Hippocampal formation (tissue), 2 donors: ENCODE measurements around the gene KIDINS220.

Experiments used
- DNase-seq, 2 donors: peaks; one replicate each; lab custom pipeline; 2025; lab: John Stamatoyannopoulos, UW

Gene KIDINS220

DNA sequence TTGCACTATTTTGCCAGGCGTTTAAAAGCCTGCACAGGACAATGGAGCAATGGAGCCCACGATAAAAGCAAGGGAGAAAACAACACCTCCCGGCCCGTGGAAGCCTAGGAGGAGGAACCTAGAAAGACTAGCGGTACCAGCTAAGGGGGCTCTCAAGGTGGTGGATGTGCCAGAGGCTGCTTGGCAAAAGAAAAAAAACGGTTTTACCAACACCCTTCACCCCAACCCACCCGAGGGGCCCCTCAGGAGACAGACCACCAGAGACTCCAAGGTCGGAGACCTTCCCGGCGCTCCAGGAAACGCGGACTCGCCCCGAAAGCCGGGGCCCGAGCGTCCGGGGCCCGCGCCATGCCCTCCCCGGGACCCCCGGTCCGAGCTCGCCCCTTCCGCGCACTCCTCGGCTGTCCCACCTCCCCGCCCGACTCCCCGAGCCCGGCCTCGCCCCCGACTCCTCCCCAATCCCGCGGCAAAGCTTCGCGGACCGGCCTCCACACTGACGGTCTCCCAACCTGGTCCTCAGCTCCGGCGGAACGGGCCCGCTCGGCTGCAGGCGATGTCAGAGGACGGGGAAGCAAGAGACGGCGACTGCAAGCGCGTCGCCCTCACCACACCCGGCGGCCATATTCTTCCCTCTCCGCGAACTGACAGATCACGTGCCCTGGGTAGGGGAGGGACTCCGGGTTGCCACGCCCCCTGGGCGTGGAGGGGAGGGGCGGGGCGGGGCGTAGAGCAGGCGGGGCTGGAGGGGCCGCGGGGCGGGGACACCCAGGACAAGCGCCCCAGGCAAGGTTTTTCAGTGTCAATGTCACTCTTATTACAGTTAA is at the start of gene KIDINS220:
TSS of gene KIDINS220 (minus strand) at position 643 of the 824 bp plus-strand sequence. CDS start 10,520 bp downstream, outside the sequence.
- DNase-seq, result peak; percentile 89 to 91

DNA sequence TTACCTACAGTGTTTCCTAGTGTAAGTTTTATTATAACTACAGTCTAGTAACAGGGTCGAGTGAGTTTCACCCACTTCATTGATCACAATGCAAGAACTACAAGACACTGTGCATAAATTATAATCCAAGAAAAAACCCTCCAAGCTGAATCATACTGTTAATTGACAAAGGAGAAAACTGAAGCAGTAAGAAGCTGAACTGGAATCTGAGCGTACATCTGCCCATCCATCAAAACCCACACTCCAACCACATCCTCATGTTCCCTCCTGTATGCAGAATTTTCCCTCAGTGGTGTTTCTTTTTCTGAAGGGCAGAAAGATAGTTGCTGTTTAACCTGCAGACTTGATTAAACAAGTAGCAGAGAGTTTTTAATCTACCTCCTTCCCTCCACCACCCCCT is 49.5 kb upstream of the KIDINS220 start:
- DNase-seq, result no peak

DNA sequence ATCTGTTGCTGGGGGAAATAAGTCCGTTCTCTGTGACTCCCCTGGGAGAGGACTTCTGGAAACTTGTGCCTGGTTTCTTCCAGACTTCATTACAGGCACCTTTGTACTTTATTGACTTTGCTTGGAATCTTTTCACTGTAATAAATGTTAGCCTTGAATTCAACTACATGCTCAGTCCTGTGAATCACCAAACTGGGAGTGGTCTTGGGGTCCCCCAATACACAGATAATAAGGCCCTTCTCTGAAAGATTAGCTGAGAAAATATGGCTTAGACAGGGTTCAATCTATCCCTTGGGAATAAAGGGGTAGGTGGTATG is 48.7 kb upstream of the KIDINS220 start:
- no peak for DNase-seq

DNA sequence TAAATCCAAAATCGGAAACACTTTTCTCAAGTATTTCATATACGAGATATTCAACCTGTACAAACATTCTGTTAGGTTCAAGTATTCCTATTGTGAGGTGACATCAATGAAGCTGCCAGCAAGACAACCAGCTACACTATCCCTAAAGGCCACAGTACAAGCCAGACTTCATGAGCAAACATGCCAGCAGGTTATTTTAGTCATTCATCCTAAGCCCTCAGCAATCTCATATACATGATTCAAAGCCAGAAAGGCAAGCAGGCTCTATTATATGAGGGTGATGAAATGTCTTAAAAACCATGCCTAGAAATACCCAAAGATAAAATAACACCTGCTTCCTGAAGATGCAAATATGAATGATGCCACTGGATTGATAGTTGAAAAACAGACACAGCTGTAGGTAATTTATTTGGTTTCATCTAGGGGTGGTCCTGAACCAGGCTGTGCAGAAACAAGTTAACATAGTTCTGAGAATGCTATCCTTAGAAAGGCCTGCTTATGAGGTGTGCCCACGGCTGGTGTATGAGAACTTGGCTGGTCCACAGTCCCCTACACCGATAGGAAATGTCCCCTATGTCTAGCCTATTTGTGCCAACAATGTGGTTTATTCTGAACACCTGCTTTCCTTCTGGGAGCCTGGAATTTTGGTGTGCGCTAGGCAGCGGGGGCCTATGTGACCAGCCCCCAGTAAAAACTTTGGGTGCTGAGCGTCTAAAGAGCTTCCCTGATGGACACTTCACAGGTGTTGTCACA is 48.2 kb upstream of the KIDINS220 start:
- DNase-seq, result no peak

DNA sequence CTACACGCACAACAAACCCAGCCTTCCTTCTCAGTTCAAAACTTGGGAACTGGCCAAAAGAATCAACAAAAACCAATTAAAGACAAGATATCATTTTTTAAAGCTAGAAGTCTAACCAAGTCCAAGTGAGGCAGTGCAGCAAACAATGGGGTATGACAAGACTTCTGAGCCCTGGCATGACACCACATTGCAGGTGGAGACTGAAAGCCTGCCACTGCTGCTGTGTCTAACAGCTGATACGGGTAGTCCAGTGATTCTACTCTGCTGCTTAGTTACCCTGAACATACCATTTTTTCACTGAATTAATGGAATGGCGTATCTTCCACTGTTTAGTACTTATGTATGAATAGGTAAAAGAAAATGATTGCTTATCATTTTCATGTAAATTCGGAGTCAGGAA is 47.4 kb upstream of the KIDINS220 start:
- DNase-seq, result no peak

DNA sequence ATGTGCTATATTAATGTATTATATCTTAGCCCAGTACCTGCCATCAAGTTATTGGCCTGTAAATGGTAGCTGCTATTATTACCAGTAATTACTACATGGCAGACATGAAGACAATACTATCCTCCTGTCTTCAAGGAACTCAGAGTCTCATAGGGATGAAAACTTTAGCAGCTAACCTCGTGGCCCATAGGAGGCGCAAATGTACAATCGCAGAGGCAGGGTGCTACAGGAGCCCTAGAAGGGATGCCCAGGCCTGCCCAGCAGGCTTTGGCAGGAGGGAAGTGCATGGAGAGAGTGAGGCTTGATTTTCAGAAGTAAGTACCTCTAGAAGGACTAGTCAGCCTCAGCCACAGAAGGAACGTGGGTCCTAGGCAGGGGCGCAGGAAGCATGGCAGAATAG is 44.7 kb upstream of the KIDINS220 start:
- no peak for DNase-seq

DNA sequence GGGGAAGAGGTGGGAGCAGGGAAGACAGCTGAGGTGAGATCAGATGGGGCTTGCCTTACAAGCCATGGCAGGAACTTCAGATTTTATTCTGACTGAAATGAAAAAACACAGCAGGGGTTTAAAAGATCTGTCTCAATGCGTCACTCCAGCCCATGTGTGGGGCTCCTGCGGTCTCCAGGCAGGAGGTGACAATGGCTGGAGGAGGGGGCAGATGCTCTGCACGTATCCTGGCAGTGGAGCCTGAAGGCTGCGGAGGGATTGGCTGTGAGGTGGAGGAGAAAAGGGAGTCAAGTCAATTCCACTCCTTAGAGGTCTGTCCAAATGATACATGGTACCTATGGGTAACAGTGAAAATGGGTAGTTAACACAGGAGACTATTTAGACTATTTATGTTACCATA is 40.5 kb upstream of the KIDINS220 start:
- no peak for DNase-seq

DNA sequence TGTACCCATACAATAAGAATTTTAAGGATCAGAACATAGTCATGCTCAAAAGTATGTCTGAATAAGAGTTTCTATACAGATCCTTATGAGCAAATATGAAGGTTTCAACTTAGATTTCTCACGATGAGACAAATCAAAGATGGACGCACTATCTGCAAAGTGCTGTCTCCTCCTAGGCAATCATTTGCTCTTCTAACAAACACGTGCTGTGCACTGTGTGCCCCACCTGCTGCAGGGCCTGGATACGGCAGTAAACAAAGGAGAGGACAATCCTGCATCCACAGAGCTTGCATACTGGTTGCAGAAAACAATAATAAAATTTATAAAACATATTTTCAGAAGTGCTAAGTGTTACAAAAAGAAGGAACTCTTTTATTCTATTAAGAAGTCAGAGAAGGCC is 39.9 kb upstream of the KIDINS220 start:
- no peak for DNase-seq

DNA sequence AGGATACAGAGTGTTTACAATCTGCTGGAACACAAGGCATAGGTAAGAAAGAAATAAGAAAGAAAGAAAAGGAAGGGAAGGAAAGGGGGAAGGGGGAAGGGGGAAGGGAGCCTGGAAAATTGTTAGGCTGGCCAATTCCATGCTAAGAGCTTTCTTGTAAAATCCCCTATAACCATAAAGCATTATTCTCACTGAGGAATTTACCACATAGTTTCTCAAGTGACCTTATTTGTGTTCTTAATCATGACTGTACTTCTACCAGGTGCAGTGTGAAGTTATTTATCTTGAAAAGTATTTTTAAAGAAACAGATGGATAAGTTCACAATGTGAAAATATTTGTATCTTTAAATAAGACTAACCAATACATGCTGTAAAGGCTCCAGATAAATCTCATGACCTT is 39.2 kb upstream of the KIDINS220 start:
- no peak for DNase-seq

DNA sequence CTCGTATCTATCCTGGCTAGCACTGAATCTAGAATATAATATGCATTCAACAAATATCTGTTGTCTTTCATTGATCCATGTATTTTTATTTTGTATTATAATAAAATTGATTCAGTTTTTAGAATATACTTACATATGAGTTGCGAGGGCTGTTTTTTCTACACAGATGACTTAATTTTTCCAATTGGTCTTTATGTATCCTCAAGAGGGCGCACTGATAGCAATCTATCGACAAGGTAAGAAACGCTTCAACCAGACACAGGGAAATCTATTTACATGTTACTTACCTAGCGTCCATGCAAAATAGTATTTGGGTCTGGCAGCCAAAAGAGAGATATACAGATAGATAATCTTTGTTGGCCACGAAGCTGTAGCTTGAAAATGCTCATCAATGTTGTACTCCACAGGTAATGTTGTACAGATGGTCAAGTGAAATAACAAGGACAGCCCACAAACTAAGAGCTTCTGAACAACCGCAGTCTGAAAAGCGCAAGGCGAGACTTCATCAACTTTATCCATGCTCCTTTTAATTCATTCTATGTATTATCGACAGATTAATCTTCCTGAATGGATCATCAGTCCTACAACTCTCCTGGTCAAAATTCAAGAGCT is 35.5 kb upstream of the KIDINS220 start:
- DNase-seq, result peak in 1 of 2 donors; percentile 64

DNA sequence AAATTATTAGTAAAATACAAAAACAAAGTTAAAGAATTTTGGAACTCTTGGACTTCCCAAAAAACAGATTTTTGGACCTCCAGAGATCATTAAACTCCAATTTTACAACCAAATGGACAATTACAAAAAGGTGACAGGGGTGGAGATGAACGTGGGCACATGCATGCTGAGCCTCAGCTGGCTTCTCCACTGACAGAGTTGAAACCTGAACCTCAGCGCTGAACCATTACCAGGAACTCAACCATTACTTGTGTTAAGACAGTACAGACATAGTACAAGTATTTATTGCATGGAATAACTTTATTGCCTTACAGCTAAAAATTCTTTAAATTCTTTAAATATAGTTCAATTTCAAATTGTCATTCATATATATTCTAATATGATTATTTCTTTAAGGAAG is 33.0 kb upstream of the KIDINS220 start:
- no peak for DNase-seq

DNA sequence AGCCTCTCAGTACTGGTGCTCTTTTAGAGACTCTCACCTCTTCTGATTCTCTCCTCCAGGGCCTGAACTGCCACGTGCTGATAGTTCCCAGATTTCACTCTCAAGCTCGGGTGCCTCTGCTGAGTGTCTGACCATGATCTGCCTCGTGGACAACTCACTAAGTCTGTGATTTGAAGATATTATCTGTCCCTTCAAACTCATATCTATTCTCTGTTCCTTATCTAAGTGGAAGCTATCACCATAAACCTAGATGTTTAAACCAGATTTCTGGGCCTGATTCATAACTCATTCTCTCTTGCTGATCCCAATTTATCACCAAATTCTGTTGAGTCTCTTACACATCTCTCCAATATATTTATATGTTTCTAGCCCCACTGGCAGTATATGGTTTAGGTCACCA is 29.9 kb upstream of the KIDINS220 start:
- DNase-seq, result no peak

DNA sequence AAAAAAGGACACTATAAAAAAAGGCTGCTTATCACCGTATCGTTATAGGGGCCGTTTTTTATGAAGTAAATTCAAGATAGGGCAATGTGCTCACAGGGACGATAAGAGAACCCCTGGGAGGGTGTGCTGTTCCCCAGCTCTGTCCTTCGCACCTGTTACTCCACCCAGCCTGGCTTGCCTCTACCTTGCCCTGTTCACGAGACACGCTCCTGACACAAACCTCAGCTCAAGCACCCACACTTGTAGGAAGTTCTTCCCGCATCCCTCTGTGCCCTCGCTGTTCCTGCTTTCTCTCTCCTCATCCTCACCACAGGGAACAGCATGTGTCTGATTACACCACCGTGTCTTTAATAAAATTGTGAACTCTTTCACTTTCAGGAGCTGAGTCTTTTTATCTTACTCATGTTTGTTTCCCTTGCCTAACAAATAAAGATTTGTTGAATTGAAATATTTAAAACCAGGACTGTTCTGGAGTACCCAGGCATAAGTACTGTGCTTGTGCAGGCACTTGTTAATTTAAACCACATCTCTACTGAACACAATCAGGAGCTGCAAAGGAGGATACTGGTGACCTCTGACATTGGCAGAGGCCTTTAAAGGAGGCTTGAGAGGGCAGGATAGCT is 26.0 kb upstream of the KIDINS220 start:
- DNase-seq, result no peak

DNA sequence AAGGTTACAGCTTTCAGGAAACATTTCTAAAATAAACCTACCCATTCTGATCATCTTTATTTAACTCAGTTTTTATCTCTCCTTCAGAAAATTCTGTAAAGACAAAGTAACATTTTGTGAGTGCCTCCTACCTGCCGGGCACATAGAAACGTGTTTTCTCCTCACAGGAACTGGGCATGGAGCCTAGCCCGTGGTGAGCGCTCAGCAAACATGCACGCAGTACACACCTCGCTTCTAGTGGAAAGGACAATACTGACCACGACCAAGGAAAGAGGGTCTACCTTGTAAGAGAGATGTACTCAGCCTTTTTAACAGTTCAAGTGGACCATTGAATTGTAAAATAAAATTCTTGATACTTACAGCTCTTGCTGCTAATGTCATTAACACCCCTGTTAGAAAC is 24.8 kb upstream of the KIDINS220 start:
- DNase-seq, result no peak

DNA sequence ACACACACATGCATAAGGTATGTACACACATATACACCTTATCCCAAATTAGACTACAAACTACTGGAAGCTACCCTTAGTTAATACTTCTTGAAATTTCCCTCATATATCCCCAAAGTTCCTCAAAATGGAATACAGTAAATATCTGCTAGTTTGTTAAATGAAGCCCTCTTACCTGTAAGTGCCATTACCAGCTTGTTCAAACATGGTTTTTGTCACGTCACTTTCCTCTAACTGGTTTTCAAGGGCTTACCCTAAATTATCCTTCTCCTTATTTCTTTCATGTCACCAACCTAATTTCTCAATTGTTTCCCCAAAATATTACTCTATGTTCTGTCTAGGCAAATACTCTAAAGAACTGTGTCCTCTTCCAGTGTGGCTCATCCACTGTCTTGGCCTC is 24.4 kb upstream of the KIDINS220 start:
- no peak for DNase-seq

DNA sequence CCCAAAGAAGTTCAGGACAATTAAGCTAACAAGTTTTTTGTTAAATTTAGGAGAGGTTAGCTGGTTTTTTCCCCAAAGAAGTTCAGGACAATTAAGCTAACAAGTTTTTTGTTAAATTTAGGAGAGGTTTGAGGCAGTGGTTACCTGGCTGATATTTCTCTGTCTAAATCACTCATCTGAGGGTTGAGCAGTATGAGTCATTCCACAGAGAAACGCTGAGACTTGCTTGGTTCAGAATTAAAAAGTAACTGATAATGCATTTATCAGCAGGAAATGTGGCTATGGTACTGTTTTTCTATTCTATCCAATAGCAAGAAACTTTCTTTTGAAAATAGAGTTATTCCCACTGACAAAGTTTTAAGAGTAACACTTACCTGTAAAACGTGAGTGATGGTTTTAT is 22.8 kb upstream of the KIDINS220 start:
- no peak for DNase-seq

DNA sequence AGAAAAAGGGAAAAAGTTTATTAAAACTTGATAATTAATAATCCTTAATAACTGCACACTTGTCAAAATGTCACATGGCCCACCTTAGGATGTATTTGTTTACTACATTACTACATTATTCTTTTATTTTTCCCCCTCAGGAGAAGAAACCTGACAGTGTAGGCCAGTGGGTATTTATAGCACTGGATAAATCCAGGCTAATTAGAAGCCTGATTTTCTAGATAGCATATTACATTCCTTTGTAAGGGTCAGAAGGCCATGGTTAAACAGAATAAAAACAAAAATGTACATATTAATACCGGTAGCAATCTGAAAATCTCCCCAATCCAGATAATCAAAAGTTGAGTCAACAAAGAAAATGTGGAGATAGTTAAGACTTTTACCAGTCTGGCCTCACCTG is 21.5 kb upstream of the KIDINS220 start:
- no peak for DNase-seq

DNA sequence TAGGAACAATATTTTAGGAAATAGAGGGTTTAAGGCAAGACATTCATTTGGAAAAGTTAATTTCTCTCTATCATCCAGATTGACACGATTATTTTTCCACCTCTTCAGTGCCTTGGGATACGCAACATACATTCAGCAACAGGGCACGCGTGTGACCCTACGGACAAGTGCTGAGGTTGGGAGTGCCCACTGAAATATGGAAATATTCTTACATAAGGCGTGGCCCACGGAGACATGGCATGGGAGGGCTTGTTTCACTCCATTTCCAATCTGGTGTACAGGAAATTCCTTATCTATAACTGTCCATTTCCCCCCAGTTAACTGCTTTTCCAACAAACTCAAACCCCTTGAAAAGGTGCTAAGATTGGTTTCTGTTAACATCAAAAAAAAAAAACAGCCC is 20.9 kb upstream of the KIDINS220 start:
- DNase-seq, result no peak

DNA sequence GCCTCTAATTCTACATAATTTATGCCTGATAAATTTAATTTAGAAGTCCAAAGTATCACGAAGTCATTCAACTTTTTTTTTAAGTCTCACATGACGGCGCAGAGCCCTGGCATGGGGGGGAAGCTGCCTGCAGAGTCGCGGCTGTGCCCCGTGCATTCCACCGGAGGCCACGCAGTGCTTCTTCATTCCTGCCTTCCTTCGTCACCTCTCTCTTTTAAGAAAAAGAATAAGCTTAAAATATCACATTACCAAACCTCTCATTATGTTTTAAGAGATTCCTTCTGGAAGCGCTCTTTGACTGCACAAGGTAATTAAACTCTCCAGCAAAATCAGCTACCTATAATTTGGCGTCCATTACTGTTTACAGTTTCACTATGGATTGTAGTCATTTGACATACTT is 20.3 kb upstream of the KIDINS220 start:
- no peak for DNase-seq

DNA sequence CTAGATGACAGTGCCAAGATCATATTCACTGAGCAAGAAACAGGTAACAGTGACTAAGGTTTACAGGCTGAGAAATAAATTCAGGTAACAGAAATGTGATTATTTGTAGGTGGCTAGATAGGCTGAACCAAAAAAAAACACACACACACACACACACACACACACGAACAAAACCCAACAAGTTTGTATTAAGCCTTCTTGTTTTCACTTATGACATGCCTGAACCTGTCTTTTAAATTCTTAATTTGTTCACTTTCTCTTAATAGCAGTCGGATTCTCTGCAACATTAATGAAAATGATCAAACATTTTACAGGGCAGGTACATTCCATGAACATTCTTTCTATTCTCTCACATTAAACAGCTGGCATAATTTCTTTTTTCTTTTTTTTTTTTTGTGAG is 18.8 kb upstream of the KIDINS220 start:
- DNase-seq, result no peak

DNA sequence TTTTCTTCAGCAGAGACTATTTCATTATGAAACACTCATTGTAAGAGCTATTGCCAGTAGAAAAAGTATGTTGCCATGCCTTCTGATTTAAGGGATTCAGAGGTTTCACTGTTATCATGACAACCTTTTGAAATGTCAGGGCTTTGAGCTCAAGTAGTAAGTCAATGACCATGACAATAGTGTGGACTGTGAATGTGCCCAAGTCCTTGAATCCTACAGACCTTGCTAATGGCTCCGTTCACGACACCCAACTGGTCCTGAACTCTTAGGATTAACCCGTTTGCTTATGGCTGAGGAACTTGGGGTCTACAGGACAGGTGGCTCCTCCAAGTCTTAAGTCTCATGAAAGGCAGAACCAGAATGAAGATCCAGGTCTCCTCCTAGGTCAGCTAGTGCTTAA is 17.6 kb upstream of the KIDINS220 start:
- DNase-seq, result no peak

DNA sequence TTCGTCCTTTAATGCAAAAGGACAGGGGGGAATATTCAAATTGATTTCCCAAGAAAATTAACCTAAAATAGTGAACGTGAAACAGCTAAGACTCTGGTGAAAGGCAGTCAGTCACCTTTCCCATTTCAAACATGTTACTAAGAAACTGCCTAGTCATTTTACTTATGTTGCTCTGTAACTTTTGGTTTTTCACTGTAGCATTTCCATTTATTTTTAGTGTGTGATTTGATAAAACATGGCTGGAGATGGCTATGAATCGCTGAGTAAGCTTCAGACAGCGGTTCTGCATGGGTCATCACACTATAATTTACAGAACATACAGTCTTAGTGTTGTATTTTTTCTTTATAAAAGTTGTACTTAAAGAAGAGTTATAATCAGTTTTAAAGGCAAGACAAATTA is 16.0 kb upstream of the KIDINS220 start:
- no peak for DNase-seq
